ENCODE measurements around the gene CARD9. TPM values are rescaled to one million over a fixed set of nuclear protein-coding genes. Genes with fewer than 3 reads are reported as not detected.

The CARD9 gene
- total and polyA plus RNA-seq, 2 of the 4 experiments (the other 2 are of a cell fraction): 0.36 to 1.9 TPM

- Histone ChIP-seq H2BK5ac (ENCODE audit: low read depth, low read length, poor library complexity, severe bottlenecking) (no peak overlapping the region), H4K91ac (ENCODE audit: insufficient read depth, low read depth, low read length) (no peak overlapping the region), H3K18ac (ENCODE audit: low read depth, low read length) (no peak overlapping the region), H3K27me3 (ENCODE audit: control insufficient read depth, insufficient read depth, low read length) (no peaks in the 10 kb centered on the region), H3K23ac (ENCODE audit: low read depth, low read length) (no peak overlapping the region), H3K4me1 (ENCODE audit: control insufficient read depth, insufficient read depth, low read length) (peaks cover 4% of the 10 kb centered on the region), H4K8ac (ENCODE audit: low read depth in 2 of 2, low read length in 2 of 2) (no peak overlapping the region), H3K9ac (ENCODE audit: low read depth, low read length) (no peak overlapping the region), H2BK20ac (ENCODE audit: low read depth, low read length) (no peak overlapping the region), H3K14ac (replicated peaks; ENCODE audit: low read depth, low read length) (no peak overlapping the region), H4K5ac (ENCODE audit: low read depth, low read length) (no peak overlapping the region), H2BK15ac (ENCODE audit: low read depth, low read length) (no peak overlapping the region), H3K79me1 (ENCODE audit: low read depth in 1 of 2, low read length in 2 of 2) (peaks cover 12 to 52% of the 10 kb centered on the region in 2 experiments; a peak in 3 of 4 replicates), H2BK120ac (ENCODE audit: low read depth, low read length) (no peak overlapping the region), H3K4ac (ENCODE audit: low read depth, low read length) (no peak overlapping the region), H2AK5ac (ENCODE audit: low read depth, low read length) (no peak overlapping the region), H2AFZ (replicated peaks; ENCODE audit: low read length, poor library complexity) (no peak overlapping the region), H3K9me1 (ENCODE audit: insufficient read depth, low read length) (peaks cover 4% of the 10 kb centered on the region; the same call in 1 of the 2 replicates), H3K27ac (ENCODE audit: insufficient read depth, low read length) (no peak overlapping the region), H3K4me3 (ENCODE audit: insufficient read depth, low read depth, low read length) (no peak overlapping the region), H3K56ac (ENCODE audit: extremely low read depth, insufficient read depth, low read length) (no peak overlapping the region), H3K9me3 (ENCODE audit: control insufficient read depth, insufficient read depth, low read length) (no peaks in the 10 kb centered on the region), H2AK9ac (replicated peaks; ENCODE audit: low read depth, low read length, poor library complexity) (no peak overlapping the region), H3K4me2 (ENCODE audit: low read depth, low read length) (no peak overlapping the region), H3K36me3 (ENCODE audit: control insufficient read depth, insufficient read depth, low read length) (peaks cover 70% of the 10 kb centered on the region), H4K20me1 (ENCODE audit: insufficient read depth, low read length) (peaks cover 57% of the 10 kb centered on the region)
- ChIA-PET CTCF (no interaction called here), POLR2A (ENCODE audit: unreplicated experiment) (no interaction called here)
- TF ChIP-seq RFX5 (IDR thresholded peaks at IDR 0.05; ENCODE audit: low read depth, low read length): no peak
- TF ChIP-seq CEBPB (IDR thresholded peaks at IDR 0.05; ENCODE audit: low read depth, low read length): no peak
- no peak for TF ChIP-seq POLR2A (IDR thresholded peaks at IDR 0.05; ENCODE audit: low read depth, low read length)
- TF ChIP-seq NFE2L2 (IDR thresholded peaks at IDR 0.05; ENCODE audit: low read depth, low read length): no peak
- TF ChIP-seq CHD1 (IDR thresholded peaks at IDR 0.05; ENCODE audit: low read depth, low read length): no peak
- no peak for TF ChIP-seq ELK1 (IDR thresholded peaks at IDR 0.05; ENCODE audit: borderline replicate concordance, low read depth, low read length)
- TF ChIP-seq FOS (IDR thresholded peaks at IDR 0.05; ENCODE audit: low read depth, low read length): no peak
- TF ChIP-seq MAZ (IDR thresholded peaks at IDR 0.05; ENCODE audit: borderline replicate concordance, low read depth, low read length): no peak
- TF ChIP-seq, protein P1, sequence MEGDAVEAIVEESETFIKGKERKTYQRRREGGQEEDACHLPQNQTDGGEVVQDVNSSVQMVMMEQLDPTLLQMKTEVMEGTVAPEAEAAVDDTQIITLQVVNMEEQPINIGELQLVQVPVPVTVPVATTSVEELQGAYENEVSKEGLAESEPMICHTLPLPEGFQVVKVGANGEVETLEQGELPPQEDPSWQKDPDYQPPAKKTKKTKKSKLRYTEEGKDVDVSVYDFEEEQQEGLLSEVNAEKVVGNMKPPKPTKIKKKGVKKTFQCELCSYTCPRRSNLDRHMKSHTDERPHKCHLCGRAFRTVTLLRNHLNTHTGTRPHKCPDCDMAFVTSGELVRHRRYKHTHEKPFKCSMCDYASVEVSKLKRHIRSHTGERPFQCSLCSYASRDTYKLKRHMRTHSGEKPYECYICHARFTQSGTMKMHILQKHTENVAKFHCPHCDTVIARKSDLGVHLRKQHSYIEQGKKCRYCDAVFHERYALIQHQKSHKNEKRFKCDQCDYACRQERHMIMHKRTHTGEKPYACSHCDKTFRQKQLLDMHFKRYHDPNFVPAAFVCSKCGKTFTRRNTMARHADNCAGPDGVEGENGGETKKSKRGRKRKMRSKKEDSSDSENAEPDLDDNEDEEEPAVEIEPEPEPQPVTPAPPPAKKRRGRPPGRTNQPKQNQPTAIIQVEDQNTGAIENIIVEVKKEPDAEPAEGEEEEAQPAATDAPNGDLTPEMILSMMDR (conservative IDR thresholded peaks at IDR 0.05; ENCODE audit: low read depth, low read length): no peak
- TF ChIP-seq MAFK (IDR thresholded peaks at IDR 0.05; ENCODE audit: low read depth, low read length): no peak
- no peak for TF ChIP-seq BHLHE40 (IDR thresholded peaks at IDR 0.05; ENCODE audit: low read depth, low read length)
- TF ChIP-seq SMC3 (IDR thresholded peaks at IDR 0.05; ENCODE audit: low read depth, low read length): no peak
- no peak for TF ChIP-seq RAD21 (IDR thresholded peaks at IDR 0.05; ENCODE audit: low read length)
- BruUV-seq (replicated peaks): no TSS peak
- DNase-seq: no peak
- dilution Hi-C loops (cut with HindIII; ENCODE audit: low sequenced_read_pairs, unreplicated experiment): no loop called here
- in situ Hi-C loops (cut with MboI; ENCODE audit: low sequenced_read_pairs): no loop called here
- intact Hi-C loops (cut with micrococcal nuclease): no loop called here
- 86% methylated on average over 23 of the region's 34 CpGs; no CpG with 5 or more reads in 1 of the 2 experiments for WGBS, 2 experiments (ENCODE audit: extremely low coverage in 2 of 2, insufficient read length in 1 of 2)
- no peak for ATAC-seq (ENCODE audit: low read depth)
Observed at GRCh38 chr9:136347472-136348256, 25.8 kb downstream of the CARD9 start.

All from IMR-90 (cell line).